ENCODE data around the gene MAPK1.
"Not testable (repeated sequence)": the region's sequence is repeated elsewhere in the genome, so short reads cannot be mapped to it uniquely, and the experiment has no call there.

DNA sequence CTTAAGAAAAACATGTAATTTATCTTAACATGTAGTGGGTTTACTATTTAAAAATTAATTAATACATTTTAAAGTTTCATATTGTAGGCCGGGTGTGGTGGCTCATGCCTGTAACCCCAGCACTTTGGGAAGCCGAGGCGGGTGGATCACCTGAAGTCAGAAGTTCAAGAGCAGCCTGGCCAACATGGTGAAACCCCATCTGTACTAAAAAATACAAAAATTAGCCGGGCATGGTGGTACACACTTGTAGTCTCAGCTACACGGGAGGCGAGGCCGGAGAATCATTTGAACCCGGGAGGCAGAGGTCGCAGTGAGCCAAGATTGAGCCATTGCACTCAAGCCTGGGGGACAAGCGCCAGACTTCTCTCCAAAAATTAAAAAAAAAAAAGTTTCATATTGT, 73.7 kb downstream of the MAPK1 start:
- TF ChIP-seq, protein P1, sequence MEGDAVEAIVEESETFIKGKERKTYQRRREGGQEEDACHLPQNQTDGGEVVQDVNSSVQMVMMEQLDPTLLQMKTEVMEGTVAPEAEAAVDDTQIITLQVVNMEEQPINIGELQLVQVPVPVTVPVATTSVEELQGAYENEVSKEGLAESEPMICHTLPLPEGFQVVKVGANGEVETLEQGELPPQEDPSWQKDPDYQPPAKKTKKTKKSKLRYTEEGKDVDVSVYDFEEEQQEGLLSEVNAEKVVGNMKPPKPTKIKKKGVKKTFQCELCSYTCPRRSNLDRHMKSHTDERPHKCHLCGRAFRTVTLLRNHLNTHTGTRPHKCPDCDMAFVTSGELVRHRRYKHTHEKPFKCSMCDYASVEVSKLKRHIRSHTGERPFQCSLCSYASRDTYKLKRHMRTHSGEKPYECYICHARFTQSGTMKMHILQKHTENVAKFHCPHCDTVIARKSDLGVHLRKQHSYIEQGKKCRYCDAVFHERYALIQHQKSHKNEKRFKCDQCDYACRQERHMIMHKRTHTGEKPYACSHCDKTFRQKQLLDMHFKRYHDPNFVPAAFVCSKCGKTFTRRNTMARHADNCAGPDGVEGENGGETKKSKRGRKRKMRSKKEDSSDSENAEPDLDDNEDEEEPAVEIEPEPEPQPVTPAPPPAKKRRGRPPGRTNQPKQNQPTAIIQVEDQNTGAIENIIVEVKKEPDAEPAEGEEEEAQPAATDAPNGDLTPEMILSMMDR (IDR thresholded peaks at IDR 0.05; ENCODE audit: low read depth, low read length) = not testable (repeated sequence)
- not testable (repeated sequence) for TF ChIP-seq EZH2phosphoT487 (IDR thresholded peaks at IDR 0.05; ENCODE audit: low read depth)
